Stomach (tissue), 9 donors: Measurements from ENCODE around the gene LRSAM1. TPM values are rescaled to one million over a fixed set of nuclear protein-coding genes. Genes with fewer than 3 reads are reported as not detected.

Experiments
- DNase-seq, 2 donors: peaks; one replicate each; pipeline versions ENCODE4 v3.0.0 to v3.0.0-alpha.2; 2013 to 2019
- H3K27ac ChIP-seq, 5 donors: fragments of 200-600 bp in 4 of 5; sonication (generic) in 4 of 5; one replicate each; pipeline ENCODE4 v1.5.1; 2013 to 2019; ENCODE audit warnings: mild to moderate bottlenecking in 1 of 5, moderate library complexity in 1 of 5
- H3K27me3 ChIP-seq, 3 donors: fragments of 200-600 bp; sonication (generic); one replicate each; pipeline ENCODE4 v1.5.1; 2017 to 2019; ENCODE audit warnings: mixed run types in 1 of 3
- H3K36me3 ChIP-seq, 4 donors: fragments of 200-600 bp; sonication (generic); 1 replicate in 3 of 4; 2 replicates in 1 of 4; pipeline ENCODE4 v1.5.1; 2016 to 2019
- H3K4me1 ChIP-seq, 4 donors: fragments of 200-600 bp; sonication (generic); one replicate each; pipeline ENCODE4 v1.5.1; 2016 to 2019
- H3K4me3 ChIP-seq, 4 donors: fragments of 200-600 bp; sonication (generic) in 3 of 4; one replicate each; pipeline ENCODE4 v1.5.1; 2016 to 2019; ENCODE audit warnings: mild to moderate bottlenecking in 1 of 4
- H3K9me3 ChIP-seq, 4 donors: fragments of 200-600 bp; sonication (generic); one replicate each; pipeline ENCODE4 v1.5.1; 2016 to 2019
- EP300 ChIP-seq: sonication (generic); formaldehyde crosslinking; IDR thresholded peaks from one replicate; pipeline ENCODE4 v1.6.1; 2017; ENCODE audit warnings: antibody characterized with exemption
- POLR2A ChIP-seq, 4 donors: fragments of 450-650 bp; IDR thresholded peaks; one replicate each; pipeline ENCODE4 v1.6.1; 2016; ENCODE audit warnings: antibody characterized with exemption in 4 of 4, control low read depth in 2 of 4, mild to moderate bottlenecking in 1 of 4, moderate library complexity in 1 of 4
- POLR2AphosphoS5 ChIP-seq, 3 donors: sonication (generic); formaldehyde crosslinking; IDR thresholded peaks; one replicate each; pipeline ENCODE4 v1.6.1; 2016; ENCODE audit warnings: antibody characterized with exemption in 3 of 3
- WGBS, 5 donors: extraction: QIAGEN DNeasy Blood & Tissue Kit in 3 of 5; methylation state at CpG; one replicate each; pipeline versions ENCODE4 v1.1.5 to v1.1.7; 2013 to 2018; 5-methylcytosine and 5-hydroxymethylcytosine counted together
- intact Hi-C: fragments of 100-400 bp; cut with DNase I; formaldehyde crosslinking; loops from one replicate; pipeline ENCODE4 v1.15.1; 2023; ENCODE audit warnings: low total_unique reads
- polyA plus RNA-seq, 3 donors: library from polyadenylated mRNA; stranded (reverse); fragments of 200-250 nt; gene quantifications; one replicate each; pipeline ENCODE4 v1.2.3, GENCODE V29; 2013
- total RNA-seq, 5 donors: library from RNA; depleted of rRNA; stranded (reverse); fragments of >200 nt; gene quantifications; one replicate each; pipeline versions ENCODE4 v1.1.0 to v1.2.3, GENCODE V29; 2014 to 2016
- TF ChIP-seq, protein P1 (sequence below), 7 experiments: fragments of 450-650 bp in 4 of 7; fragments of 200-600 bp in 3 of 7; sonication (generic) in 3 of 7; IDR thresholded peaks; one replicate each; pipeline ENCODE4 v1.5.1; 2016 to 2019; ENCODE audit warnings: antibody characterized with exemption in 7 of 7, control low read depth in 2 of 7, mild to moderate bottlenecking in 1 of 7
- donor health status: healthy with polysubstance abuse.
- donor health status: Bipolar disorder and iron deficiency.
- donor health status: healthy.

LRSAM1 gene
- total and polyA plus RNA-seq, 8 donors: 7.2 to 138 (median 14.0) TPM

DNA sequence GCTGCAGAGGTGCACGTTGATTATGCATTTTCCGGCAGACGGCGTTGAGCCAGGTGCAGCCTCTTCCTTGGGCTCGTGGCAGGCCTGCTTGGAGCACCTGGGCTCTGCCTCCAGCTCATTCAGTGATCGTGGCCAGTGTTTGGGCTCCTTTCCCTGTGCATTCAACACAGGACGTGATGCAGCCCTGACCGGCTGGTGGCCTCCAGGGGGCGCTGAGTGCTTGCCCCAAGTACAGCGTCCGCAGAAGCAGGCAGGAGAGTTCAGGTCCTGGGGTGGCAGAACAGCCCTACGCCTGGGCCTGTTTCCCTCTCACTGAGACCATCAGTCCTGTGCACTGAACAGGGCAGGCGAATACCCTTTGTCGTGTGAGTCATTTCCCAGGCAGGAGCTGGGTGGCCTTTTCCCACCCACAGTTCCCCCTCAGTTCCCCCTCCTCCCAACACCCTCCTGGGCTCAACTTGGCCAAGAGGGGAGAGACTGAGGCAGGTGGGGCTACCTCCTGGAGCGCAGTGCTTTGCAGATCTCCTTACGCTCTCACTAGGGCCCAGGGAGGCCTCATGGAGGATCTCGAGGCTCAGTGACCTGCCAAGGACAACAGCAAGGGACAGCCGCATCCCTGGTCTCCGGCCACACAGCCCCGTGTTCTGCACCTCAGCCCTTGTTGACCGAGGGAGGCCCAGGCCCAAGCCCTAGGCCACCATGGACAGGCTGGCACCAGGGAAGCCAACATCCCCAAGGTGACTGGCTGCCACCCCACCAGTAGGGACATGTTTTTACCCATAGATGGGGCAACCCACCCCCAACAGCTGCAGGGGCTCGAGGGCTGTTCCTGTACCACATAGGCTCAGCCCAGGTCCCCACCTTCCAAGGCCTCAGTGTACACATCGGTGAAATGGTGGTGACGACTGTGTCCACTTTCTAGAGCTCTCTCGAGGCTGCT is 52.9 kb downstream of the LRSAM1 start:
- intact Hi-C loops: loop anchor here (2.0 kb wide), 1 partner anchor 83 kb away; no protein-coding TSS in a partner anchor
- TF ChIP-seq, protein P1, sequence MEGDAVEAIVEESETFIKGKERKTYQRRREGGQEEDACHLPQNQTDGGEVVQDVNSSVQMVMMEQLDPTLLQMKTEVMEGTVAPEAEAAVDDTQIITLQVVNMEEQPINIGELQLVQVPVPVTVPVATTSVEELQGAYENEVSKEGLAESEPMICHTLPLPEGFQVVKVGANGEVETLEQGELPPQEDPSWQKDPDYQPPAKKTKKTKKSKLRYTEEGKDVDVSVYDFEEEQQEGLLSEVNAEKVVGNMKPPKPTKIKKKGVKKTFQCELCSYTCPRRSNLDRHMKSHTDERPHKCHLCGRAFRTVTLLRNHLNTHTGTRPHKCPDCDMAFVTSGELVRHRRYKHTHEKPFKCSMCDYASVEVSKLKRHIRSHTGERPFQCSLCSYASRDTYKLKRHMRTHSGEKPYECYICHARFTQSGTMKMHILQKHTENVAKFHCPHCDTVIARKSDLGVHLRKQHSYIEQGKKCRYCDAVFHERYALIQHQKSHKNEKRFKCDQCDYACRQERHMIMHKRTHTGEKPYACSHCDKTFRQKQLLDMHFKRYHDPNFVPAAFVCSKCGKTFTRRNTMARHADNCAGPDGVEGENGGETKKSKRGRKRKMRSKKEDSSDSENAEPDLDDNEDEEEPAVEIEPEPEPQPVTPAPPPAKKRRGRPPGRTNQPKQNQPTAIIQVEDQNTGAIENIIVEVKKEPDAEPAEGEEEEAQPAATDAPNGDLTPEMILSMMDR (IDR thresholded peaks at IDR 0.05): peak in 5 of 7 experiments; percentile 80 to 94 (median 86)
- peak in 2 of 3 donors; percentile 10 to 76 for TF ChIP-seq POLR2AphosphoS5 (IDR thresholded peaks at IDR 0.05)
- TF ChIP-seq POLR2A (IDR thresholded peaks at IDR 0.05): no peak
- no peak for TF ChIP-seq EP300
- peaks cover 54 to 92% (median 89%) of the 10 kb centered on the region in 4 donors for H3K36me3 ChIP-seq

GRCh38 chr9:127504887-127505251 is 53.6 kb downstream of the LRSAM1 start:
- TF ChIP-seq POLR2A (IDR thresholded peaks at IDR 0.05) (no peak), POLR2AphosphoS5 (IDR thresholded peaks at IDR 0.05) (no peak), EP300 (no peak)
- TF ChIP-seq, protein P1 (IDR thresholded peaks at IDR 0.05): no peak
- H3K4me3 ChIP-seq: no peak overlapping the region
- peak overlapping the region in 4 of 5 donors; percentile 31 to 69 (median 62) for H3K27ac ChIP-seq
- 61 to 74% (median 68%) methylated on average over 6 to 8 of the region's 8 CpGs for WGBS, 5 donors
- H3K9me3 ChIP-seq: no peaks in the 10 kb centered on the region
- H3K4me1 ChIP-seq: peaks cover 5 to 47% (median 27%) of the 10 kb centered on the region in 4 donors
- peak in 1 of 2 donors; percentile 8 for DNase-seq
- no peaks in the 10 kb centered on the region for H3K27me3 ChIP-seq
- intact Hi-C loops: no loop called here
- peaks cover 54 to 97% (median 93%) of the 10 kb centered on the region in 4 donors for H3K36me3 ChIP-seq

More for the DNA sequence above, 52.9 kb downstream of the LRSAM1 start:
- peaks cover 1 to 40% (median 23%) of the 10 kb centered on the region in 4 donors for H3K4me1 ChIP-seq
- no peaks in the 10 kb centered on the region for H3K9me3 ChIP-seq
- H3K27me3 ChIP-seq: no peaks in the 10 kb centered on the region
- peak; percentile 90 to 94 for DNase-seq
- no peak overlapping the region for H3K4me3 ChIP-seq
- H3K27ac ChIP-seq: peak overlapping the region in 4 of 5 donors; percentile 35 to 69 (median 62)
- 41 to 51% (median 45%) methylated on average over 9 to 25 of the region's 25 CpGs for WGBS, 5 donors

- Histone ChIP-seq H3K9me3 (no peaks in the 10 kb centered on the region), H3K27ac (peak overlapping the region in 4 of 5 donors; percentile 31 to 69 (median 62)), H3K4me1 (peaks cover 5 to 54% (median 31%) of the 10 kb centered on the region in 4 donors), H3K27me3 (no peaks in the 10 kb centered on the region), H3K4me3 (no peak overlapping the region), H3K36me3 (peaks cover 54 to 99% (median 97%) of the 10 kb centered on the region in 4 donors)
- intact Hi-C loops: no loop called here
- DNase-seq: peak in 1 of 2 donors; percentile 65
- WGBS, 5 donors: 68 to 78% (median 72%) methylated on average over 12 to 16 of the region's 16 CpGs
- TF ChIP-seq EP300: no peak
- TF ChIP-seq, protein P1 (IDR thresholded peaks at IDR 0.05): peak in 4 of 7 experiments; percentile 37 to 50 (median 46)
- TF ChIP-seq POLR2A (IDR thresholded peaks at IDR 0.05): no peak
- TF ChIP-seq POLR2AphosphoS5 (IDR thresholded peaks at IDR 0.05): peak in 1 of 3 donors; percentile 15
Observed at GRCh38 chr9:127505396-127506116, 54.2 kb downstream of the LRSAM1 start.
